ENCODE measurements around the gene MPDZ. TPM values are rescaled to one million over a fixed set of nuclear protein-coding genes. Genes with fewer than 3 reads are reported as not detected.

Gene MPDZ
- polyA plus RNA-seq, 1 donor from 2014 or later, result not detected

DNA sequence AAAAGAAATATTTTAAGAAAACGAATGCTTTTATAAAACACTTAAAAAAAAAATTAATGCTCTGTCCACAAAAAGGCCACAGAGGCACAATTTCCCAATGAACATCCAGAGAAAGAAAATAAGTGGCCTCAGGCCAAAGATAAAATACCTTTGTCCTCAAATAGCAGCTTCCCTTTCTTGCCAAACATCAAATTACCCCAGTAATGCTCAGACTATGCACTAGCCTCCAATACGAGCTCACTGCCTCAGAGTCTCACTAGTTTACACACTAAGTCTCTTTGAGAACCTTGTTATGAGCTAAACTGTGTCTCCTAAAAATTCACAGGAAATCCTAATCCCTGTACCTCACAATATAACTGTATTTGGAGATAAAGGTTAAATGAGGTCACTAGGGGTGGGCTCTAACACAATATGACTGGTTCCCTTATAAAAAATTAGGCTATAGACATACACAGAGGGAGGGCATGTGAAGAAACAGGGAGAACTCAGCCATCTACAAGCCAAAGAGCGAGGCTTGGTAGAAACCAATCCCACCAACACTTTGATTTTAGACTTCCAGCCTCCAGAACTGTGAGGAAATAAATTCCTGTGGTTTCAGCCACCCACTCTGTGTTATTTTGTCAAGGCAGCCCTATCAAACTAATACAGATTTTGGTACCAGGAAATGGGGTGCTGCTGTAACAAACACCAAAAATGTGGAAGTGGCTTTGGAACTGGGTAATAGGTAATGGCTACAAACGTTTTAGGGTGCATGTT lies 4.4 kb downstream of the MPDZ start:
- peaks cover 2% of the 10 kb centered on the region for H3K36me3 Mint-ChIP-seq
- H3K4me1 Mint-ChIP-seq, result no peaks in the 10 kb centered on the region
- no peak overlapping the region for H3K4me3 Mint-ChIP-seq
- no peak overlapping the region for H3K27ac Mint-ChIP-seq
- peaks cover 3 to 7% (median 4%) of the 10 kb centered on the region in 3 donors for H3K9me3 Mint-ChIP-seq
- peaks cover 23% of the 10 kb centered on the region for H3K27me3 Mint-ChIP-seq

DNA sequence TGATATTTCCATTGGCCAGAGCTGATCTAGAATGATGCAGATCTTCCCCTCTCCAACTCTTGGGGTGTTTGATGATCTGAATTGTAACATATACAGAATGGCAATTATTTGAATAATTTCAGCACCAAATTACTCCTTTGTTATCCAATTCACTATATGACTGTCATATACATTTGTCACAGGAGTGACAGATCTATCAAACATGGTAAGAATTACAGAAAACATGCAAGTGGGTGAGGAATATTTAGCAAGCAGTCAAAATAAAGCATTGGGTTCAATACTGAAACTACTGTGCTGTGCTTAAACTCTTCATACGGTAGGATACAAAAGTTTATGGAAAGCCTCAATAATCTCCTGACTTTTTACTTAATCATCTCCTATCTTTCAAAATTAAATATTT lies 8.8 kb downstream of the MPDZ start:
- Mint-ChIP-seq H3K4me1 (no peaks in the 10 kb centered on the region), H3K36me3 (no peaks in the 10 kb centered on the region), H3K27ac (no peak overlapping the region), H3K27me3 (no peaks in the 10 kb centered on the region), H3K9me3 (peaks cover 0 to 7% (median 2%) of the 10 kb centered on the region in 3 donors), H3K4me3 (no peak overlapping the region)

DNA sequence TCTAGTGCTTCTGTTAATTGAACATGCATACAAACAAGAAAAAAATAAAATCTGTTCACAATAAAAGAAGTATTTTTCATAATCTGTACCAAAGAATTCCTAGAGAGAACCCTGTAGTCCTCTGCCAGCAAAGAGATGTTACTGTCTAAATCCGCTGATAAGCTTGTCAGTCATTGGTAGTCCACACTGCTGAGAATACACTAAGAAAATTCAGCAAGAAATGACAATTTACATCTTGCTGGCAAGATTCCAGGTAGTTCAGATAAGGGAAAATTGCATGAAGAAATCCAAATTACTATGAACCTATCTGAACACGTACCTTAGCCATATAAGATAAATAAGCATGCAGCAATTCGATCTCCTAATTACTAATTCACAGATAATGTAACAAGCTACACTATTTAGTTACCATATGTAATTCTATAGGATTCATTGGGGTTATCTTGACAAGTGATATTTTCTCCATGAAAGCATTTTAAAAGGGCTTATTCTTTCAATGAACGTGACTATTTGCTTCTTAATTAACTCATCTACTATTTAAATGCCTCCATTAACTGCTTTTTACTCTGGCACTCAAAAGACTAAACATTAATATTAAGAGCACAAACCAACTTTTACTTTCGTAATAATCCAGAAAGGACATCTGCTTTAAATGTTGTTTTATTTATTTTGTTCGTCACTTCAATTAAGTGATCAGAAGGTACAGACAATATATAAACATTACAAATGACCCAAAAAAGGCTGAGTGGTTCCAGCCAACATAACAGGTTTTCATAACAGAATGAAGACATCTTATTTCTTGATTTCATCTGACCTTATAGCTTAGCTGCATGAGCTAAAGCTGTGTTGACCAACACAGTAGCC lies 9.7 kb downstream of the MPDZ start:
- Mint-ChIP-seq H3K9me3 (peaks cover 0 to 4% (median 0%) of the 10 kb centered on the region in 3 donors), H3K27me3 (no peaks in the 10 kb centered on the region), H3K4me3 (no peak overlapping the region), H3K36me3 (no peaks in the 10 kb centered on the region), H3K27ac (no peak overlapping the region), H3K4me1 (no peaks in the 10 kb centered on the region)

DNA sequence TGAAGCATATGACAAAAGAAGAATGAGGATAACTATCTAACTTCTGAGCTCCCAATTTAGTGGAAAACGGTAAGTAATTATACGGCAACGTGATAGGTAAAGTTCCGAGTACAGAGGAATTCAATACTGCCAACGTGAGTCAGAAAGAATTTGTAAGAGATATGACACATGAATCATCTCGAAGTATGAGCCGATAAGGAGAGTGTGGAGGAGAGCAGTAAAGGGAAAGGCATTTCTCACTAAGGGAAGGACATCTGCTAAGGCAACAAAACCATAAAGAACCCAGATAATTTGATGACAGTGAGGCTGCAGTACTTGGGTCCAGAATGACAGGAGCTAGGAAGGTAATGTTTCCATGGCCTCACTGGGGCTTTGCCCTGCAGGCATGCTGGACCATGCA lies 11.0 kb downstream of the MPDZ start:
- Mint-ChIP-seq H3K36me3 (no peaks in the 10 kb centered on the region), H3K27ac (no peak overlapping the region), H3K4me3 (no peak overlapping the region), H3K4me1 (no peaks in the 10 kb centered on the region), H3K27me3 (no peaks in the 10 kb centered on the region), H3K9me3 (peaks cover 0 to 4% (median 0%) of the 10 kb centered on the region in 3 donors)

DNA sequence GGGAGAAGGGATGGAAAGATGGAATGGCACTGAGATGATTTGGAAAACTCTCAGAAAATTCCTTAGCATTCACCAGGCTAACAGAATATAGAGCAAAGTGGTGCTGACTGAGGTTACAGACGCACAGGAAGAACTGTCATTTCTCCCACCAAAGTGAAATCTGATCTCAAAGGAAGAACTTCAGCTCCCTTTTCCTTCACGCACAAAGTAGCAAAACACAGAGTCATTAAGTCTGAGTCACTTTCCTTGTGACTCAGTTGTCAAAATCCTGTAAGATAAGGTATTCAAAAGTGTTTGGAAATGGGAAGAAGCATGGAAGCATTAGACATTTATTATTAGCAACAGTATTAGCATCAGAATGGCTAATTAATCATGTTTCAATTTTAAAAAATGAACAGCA lies 11.7 kb downstream of the MPDZ start:
- no peaks in the 10 kb centered on the region for H3K36me3 Mint-ChIP-seq
- no peaks in the 10 kb centered on the region for H3K4me1 Mint-ChIP-seq
- peaks cover 0 to 4% (median 0%) of the 10 kb centered on the region in 3 donors for H3K9me3 Mint-ChIP-seq
- H3K27ac Mint-ChIP-seq, result no peak overlapping the region
- no peak overlapping the region for H3K4me3 Mint-ChIP-seq
- H3K27me3 Mint-ChIP-seq, result no peaks in the 10 kb centered on the region

DNA sequence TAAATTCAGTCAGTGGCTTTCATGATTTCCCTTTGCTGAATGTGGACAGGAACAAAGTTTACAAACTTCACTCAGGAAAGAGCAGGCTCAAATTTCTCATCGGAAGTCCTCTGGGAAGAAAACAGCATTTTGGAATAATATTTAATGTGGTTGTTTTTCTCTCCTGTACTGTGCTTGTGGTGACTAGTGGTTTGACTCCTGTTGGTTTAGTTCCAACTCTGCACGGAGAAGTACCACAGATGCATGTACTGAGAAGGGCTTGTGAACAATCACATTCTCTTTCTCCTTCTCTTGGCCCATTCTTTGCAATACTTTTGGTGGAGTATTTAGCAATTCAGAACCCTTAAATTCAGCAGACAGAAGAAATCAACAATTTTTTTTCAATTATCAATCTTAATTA lies 13.3 kb downstream of the MPDZ start:
- no peak overlapping the region for H3K27ac Mint-ChIP-seq
- no peaks in the 10 kb centered on the region for H3K36me3 Mint-ChIP-seq
- no peaks in the 10 kb centered on the region for H3K4me1 Mint-ChIP-seq
- H3K27me3 Mint-ChIP-seq, result no peaks in the 10 kb centered on the region
- peaks cover 0 to 4% (median 0%) of the 10 kb centered on the region in 3 donors for H3K9me3 Mint-ChIP-seq
- no peak overlapping the region for H3K4me3 Mint-ChIP-seq

DNA sequence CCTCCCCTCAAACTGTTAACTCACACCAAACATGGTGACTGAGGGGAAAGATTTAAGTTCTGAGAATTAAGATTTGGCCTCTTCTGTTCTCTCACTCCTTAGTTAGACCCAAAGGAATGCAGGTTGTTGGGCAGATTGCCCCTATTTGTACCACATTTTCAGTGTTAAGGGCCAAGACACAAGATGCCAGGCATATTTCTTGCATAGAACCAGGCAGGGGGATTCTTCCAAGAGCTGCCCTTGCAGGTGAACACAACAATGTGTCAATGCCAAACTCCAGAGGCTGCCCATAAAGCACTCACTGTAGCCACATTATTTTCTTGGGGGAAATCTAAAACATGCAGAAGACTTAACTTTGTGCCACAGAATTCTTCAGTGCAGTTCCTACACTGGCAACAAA lies 14.7 kb downstream of the MPDZ start:
- no peak overlapping the region for H3K27ac Mint-ChIP-seq
- H3K27me3 Mint-ChIP-seq, result no peaks in the 10 kb centered on the region
- no peaks in the 10 kb centered on the region for H3K36me3 Mint-ChIP-seq

DNA sequence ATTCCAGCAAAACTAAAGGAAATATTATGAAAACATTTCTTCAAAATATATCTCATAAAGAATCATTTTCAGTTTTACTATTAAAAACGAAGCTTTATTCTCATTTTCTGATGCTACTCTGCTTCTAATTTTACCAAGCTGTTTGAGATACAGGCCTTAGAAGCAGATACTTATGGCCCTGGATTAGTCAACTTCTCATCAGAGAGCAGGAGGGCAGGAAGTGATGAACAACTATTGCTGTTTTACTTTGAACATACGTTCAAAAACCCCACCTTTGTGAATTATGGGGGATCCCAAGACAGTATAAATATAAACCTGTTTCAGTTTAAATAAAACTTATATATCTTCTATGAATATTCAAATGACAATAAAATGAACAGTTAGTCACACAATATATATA lies 16.0 kb downstream of the MPDZ start:
- Mint-ChIP-seq H3K9me3 (peaks cover 0 to 3% (median 0%) of the 10 kb centered on the region in 3 donors), H3K36me3 (no peaks in the 10 kb centered on the region), H3K27ac (no peak overlapping the region), H3K4me3 (no peak overlapping the region), H3K27me3 (no peaks in the 10 kb centered on the region), H3K4me1 (no peaks in the 10 kb centered on the region)

More for the DNA sequence above, 14.7 kb downstream of the MPDZ start:
- H3K9me3 Mint-ChIP-seq, result peaks cover 0 to 4% (median 0%) of the 10 kb centered on the region in 3 donors
- no peaks in the 10 kb centered on the region for H3K4me1 Mint-ChIP-seq
- no peak overlapping the region for H3K4me3 Mint-ChIP-seq

DNA sequence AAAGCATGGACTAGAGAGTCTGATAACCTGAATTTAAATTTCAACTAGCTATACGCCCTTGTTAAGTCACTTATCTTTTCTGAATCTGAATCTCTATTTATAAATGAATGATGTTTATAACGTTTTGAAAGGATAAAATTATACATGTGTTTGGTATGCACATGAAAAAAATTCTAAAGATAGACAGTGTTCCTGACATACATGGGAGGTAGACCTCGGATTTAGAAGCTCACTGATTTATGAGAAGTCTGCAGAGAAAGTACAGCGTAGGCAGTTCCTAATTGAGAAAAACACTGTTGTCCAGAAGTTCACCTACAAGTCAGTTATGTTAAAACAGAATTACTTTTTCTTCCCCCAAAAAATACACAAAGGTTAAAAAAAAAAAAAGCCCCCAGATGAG lies 26.6 kb downstream of the MPDZ start:
- H3K4me3 Mint-ChIP-seq, result no peak overlapping the region

DNA sequence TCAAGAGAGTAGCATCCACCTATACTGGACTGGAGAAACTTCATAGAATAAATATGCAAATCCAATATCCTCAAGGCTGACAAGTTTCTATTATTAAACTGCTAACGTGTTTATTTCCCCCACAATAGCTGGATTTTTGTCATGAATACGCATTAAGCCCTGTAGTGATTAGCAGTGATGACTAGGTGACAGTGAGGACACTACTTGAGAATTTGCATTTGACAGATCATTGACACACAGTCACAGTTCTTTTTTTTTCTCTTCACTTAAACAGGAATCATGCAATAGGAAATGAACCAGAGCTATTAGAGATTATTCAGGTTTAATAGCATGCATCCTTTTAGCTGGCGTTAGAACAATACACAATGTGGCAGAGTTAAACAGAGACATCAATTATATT lies 35.3 kb downstream of the MPDZ start:
- no peaks in the 10 kb centered on the region for H3K9me3 Mint-ChIP-seq
- H3K36me3 Mint-ChIP-seq, result peaks cover 3% of the 10 kb centered on the region

More for the DNA sequence above, 26.6 kb downstream of the MPDZ start:
- Mint-ChIP-seq H3K36me3 (no peaks in the 10 kb centered on the region), H3K27ac (no peak overlapping the region), H3K9me3 (peaks cover 4 to 16% (median 10%) of the 10 kb centered on the region in 3 donors), H3K4me1 (no peaks in the 10 kb centered on the region), H3K27me3 (no peaks in the 10 kb centered on the region)

DNA sequence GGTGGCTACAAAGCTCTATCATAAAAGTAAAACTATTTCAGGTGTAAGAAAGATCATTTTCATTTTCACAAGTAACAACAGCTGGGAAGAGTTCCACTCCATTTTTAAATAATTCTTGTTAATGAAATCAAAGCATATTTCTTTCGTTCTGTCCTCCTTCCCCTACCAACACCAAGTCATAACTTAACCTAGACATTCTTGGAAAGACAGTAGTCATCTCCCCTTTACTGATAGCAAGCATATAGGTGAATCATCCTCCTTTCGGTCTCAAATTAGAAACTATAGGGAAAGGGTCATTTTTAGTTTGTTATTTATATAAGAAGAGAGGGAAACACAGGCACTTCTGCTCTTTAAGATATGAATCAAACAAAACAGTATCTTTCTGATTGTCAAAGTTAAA lies 38.2 kb downstream of the MPDZ start:
- H3K27me3 Mint-ChIP-seq, result no peaks in the 10 kb centered on the region
- peaks cover 0 to 4% (median 0%) of the 10 kb centered on the region in 3 donors for H3K9me3 Mint-ChIP-seq

More for the DNA sequence above, 35.3 kb downstream of the MPDZ start:
- Mint-ChIP-seq H3K4me1 (no peaks in the 10 kb centered on the region), H3K27ac (no peak overlapping the region), H3K27me3 (no peaks in the 10 kb centered on the region), H3K4me3 (no peak overlapping the region)

DNA sequence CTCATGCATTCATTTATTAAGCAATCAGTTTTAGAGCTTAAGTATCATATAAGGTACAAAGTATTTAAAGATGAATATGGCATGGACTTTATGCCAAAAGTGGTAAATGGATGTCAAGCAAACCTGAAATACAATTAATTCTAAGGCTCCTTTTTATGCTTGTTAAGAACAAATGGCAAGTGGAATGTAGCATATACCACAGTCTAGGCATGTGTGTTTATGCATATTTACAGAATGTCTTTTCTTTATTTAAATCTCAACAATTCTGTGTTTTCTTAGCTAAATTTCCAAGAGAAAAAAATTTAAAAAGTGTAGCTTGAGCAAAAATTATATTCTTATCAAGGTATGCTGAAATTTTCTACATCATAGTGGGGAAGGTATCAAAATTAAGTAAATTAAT lies 39.8 kb downstream of the MPDZ start:
- Mint-ChIP-seq H3K4me1 (no peaks in the 10 kb centered on the region), H3K9me3 (peaks cover 0 to 4% (median 0%) of the 10 kb centered on the region in 3 donors), H3K4me3 (no peak overlapping the region), H3K27me3 (no peaks in the 10 kb centered on the region), H3K27ac (no peak overlapping the region), H3K36me3 (peaks cover 3% of the 10 kb centered on the region)

More for the DNA sequence above, 38.2 kb downstream of the MPDZ start:
- no peak overlapping the region for H3K27ac Mint-ChIP-seq
- no peaks in the 10 kb centered on the region for H3K4me1 Mint-ChIP-seq
- H3K4me3 Mint-ChIP-seq, result no peak overlapping the region
- H3K36me3 Mint-ChIP-seq, result peaks cover 3% of the 10 kb centered on the region

DNA sequence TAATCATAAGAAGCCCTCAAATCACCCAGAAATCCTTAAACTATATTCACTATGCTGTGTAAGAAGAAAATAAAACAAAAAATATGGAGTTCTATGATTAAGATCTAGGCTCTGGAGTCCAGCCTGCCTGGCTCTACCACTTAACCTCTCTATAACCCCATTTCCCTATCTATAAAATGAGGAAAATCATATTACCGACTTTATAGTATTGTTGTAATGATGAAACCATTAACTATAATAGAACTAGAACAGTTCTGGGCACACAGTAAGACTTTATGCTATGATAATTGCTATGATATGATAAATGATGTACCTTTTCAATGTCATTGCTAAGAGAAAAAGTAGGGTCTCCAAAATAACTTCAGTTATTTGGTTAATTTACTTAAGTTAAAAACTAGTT lies 40.3 kb downstream of the MPDZ start:
- no peak overlapping the region for H3K27ac Mint-ChIP-seq
- no peak overlapping the region for H3K4me3 Mint-ChIP-seq
- H3K4me1 Mint-ChIP-seq, result no peaks in the 10 kb centered on the region
- peaks cover 0 to 4% (median 0%) of the 10 kb centered on the region in 3 donors for H3K9me3 Mint-ChIP-seq
- H3K36me3 Mint-ChIP-seq, result peaks cover 3% of the 10 kb centered on the region
- H3K27me3 Mint-ChIP-seq, result no peaks in the 10 kb centered on the region

DNA sequence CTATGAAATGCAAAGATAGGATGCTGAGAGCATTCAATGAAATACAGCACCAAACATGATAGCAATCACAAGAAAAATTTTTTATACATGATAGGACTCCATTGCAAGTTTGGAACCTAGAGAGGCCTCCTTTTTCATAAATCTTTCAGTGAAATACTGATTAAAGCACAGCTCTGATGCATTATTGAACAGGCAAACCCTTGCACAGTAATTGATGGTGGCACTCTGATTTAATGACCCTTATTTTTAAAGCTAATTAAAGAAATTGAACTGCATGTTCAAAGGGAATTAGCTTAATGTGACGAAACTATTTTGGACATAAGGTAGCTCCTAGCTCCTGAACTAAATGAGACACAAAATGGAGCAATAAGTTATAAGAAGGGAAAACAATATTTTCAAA lies 44.6 kb downstream of the MPDZ start:
- Mint-ChIP-seq H3K36me3 (no peaks in the 10 kb centered on the region), H3K27ac (no peak overlapping the region), H3K4me3 (no peak overlapping the region), H3K27me3 (no peaks in the 10 kb centered on the region), H3K9me3 (peaks cover 0 to 8% (median 0%) of the 10 kb centered on the region in 3 donors), H3K4me1 (no peaks in the 10 kb centered on the region)

DNA sequence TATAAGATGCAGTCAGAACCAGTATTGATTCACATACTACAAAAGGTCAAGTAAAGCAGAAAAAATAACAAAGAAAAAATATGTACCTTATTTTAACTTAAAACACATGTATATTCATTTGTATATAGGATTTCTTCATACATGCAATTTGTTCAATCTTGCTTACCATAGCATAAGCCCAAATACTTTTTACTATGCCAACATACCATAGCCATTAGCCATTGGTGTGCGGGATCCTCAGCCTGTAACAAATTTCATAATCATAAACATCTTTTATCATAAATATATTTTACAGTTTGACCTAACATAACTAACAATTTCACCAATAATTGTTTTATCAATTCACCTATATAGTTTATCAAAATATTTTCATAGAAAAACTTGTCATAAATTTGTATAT lies 51.1 kb downstream of the MPDZ start:
- no peaks in the 10 kb centered on the region for H3K4me1 Mint-ChIP-seq
- no peak overlapping the region for H3K27ac Mint-ChIP-seq
- H3K9me3 Mint-ChIP-seq, result peaks cover 3 to 10% (median 3%) of the 10 kb centered on the region in 3 donors
- no peaks in the 10 kb centered on the region for H3K36me3 Mint-ChIP-seq
- H3K4me3 Mint-ChIP-seq, result no peak overlapping the region
- no peaks in the 10 kb centered on the region for H3K27me3 Mint-ChIP-seq

Measured in IgD-negative memory B cell (primary cell).